Skin of body (tissue), 2 donors: Measurements from ENCODE around the gene AQP11. TPM values are rescaled to one million over a fixed set of nuclear protein-coding genes. Genes with fewer than 3 reads are reported as not detected.
"Not testable (repeated sequence)": the region's sequence is repeated elsewhere in the genome, so short reads cannot be mapped to it uniquely, and the experiment has no call there.

ENCODE experiments used
- DNase-seq: peaks from one replicate; lab custom pipeline; 2025; lab: John Stamatoyannopoulos, UW
- total RNA-seq: library from RNA; depleted of rRNA; stranded (reverse); fragments of >200 nt; gene quantifications from one replicate; pipeline ENCODE4 v1.2.3, GENCODE V29; 2014

AQP11 gene
- total RNA-seq, 1 donor from 2014 or later = 1.1 TPM

- DNase-seq = no peak
These were observed 3.0 kb downstream of the AQP11 start for GRCh38 chr11:77592727-77593126.

DNA sequence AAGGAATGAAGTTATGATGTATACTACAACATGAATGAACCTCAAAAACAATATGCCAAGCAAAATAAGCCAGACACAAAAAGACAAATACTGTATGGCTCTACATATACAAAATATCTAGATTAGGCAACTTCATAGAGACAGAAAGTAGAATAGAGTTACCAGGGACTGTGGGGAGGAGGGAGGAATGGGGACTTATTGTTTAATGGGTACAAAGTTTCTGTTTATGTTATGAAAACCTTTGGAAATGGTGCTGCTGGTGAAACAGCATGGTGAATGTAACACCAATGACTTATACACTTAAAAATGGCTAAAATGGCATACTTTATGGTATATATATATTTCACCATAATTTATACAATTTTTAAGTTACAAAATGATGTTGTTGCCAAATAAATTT is 4.1 kb downstream of the AQP11 start:
- no peak for DNase-seq

DNA sequence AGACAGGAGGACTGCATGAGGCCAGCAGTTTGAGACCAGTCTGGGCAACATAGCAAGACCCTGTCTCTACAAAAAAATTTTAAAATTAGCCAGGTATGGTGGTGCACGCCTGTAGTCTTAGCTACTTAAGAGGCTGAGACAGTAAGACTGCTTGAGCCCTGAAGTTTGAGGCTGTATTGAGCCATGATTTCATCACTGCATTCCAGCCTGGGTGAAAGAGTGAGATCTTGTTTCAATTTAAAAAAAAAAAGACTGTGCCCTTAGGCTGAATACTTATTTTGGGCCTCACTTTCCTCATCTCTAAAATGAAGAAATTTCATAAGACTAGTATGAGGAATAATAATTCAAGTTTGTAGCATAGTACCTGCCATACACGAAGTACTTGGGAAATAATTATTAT is 6.9 kb downstream of the AQP11 start:
- no peak for DNase-seq

DNA sequence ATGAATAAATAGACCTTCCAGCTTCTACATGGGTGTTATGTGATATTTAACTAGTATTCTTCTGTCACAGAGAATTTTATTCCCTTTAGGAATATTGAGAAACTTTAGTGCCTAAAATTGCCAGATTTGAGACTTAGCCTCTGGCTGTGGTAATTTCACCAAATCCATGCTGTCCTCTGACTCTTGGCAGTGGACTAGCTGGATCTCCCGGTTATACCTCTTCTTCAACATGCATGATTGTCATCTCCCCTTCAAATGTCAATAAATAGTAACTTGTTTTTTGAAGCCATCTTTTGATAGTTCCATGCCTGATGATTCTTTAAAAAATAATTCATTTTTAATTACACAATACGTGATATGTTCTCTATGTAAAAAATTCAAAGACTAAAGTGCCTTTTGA is 8.4 kb downstream of the AQP11 start:
- DNase-seq = no peak

GRCh38 chr11:77602381-77603088 is 12.8 kb downstream of the AQP11 start:
- DNase-seq = peak; percentile 15

DNA sequence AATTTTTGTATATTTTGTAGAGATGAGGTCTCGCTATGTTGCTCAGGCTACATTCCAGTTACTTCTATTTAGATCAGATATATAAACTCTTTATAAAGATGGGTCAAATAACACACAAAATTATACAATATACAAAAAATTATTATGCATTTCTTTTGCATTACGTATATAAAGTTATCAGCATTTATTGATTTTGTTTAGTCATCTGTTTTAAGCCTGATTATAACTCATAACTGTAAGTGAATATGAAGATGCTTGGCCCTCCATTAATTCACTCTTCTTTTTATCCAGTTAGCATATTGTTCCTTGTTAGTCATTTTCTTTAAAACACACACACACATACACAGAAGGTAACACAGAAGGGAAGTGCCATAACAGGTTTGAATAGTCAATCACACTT is 14.5 kb downstream of the AQP11 start:
- DNase-seq = no peak

GRCh38 chr11:77609234-77609633 is 19.5 kb downstream of the AQP11 start:
- no peak for DNase-seq

GRCh38 chr11:77611921-77612320 is 22.2 kb downstream of the AQP11 start:
- DNase-seq = no peak

- peak; percentile 8 for DNase-seq
These were observed 28.1 kb downstream of the AQP11 start for GRCh38 chr11:77617892-77618291.

GRCh38 chr11:77619576-77620198 is 29.9 kb downstream of the AQP11 start:
- DNase-seq = no peak

- DNase-seq = no peak
These were observed 40.5 kb downstream of the AQP11 start for GRCh38 chr11:77630157-77630710.

DNA sequence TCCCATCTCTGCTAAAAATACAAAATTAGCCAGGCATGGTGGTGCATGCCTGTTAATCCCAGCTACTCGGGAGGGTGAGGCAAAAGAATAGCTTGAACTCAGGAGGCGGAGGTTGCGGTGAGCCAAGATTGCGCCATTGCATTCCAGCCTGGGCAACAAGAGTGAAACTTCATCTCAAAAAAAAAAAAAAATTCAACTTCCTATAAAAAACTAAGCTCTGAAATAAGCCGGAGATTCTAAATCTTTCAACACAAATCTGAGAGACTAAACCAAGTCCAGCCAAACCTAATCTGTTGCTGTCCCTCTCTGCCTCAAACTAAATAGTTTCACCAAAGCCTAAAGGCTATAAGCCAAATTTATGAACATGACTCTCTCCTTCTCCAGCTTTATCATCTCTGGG is 44.2 kb downstream of the AQP11 start:
- not testable (repeated sequence) for DNase-seq

- DNase-seq = no peak
These were observed 47.1 kb downstream of the AQP11 start for GRCh38 chr11:77636731-77637344.

DNA sequence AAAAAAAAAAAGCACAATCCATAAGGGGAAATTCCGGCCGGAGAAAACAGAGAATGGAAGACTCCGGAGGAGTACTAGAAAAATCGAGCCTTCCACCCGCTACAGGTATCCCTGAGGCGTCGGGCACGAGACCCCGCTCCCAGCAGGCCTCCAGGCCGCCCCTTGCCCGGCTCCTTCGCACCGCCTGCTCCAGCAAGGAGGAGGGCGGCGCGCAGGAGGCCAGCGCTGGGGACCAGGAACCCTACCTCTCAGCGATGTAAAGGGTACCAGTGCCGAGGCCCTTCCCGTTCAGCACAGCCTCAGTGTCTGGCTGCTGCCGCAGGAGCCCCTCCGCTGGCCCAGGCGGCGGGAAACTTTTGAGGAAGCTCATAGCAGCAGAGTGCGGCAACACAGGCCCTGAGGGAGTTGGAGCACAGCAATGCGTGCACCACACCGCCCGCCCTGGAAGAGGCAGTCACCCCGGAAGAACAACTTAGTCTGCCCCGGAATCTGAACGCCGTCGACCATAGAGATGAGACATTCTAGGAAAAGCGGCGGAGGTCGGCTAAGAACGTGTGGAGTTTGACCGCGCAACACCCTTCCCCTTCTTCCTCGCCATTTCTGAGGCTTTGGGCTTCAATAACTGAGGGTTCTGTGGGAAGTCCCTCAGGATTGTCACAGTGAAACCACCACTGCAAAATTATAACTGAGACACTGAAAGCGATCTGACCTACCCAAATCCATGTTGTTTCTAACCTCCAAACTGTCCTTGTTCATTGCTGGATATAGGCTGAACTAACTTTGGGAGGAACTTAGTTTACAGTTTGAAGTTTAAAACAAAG is 47.8 kb downstream of the AQP11 start, which contains the start of gene CLNS1A:
Gene CLNS1A, minus strand, starts transcription at position 450 of the 821 bp plus-strand sequence. Its CDS starts 80 bp downstream, at position 370.
- peak; percentile 81 for DNase-seq

DNA sequence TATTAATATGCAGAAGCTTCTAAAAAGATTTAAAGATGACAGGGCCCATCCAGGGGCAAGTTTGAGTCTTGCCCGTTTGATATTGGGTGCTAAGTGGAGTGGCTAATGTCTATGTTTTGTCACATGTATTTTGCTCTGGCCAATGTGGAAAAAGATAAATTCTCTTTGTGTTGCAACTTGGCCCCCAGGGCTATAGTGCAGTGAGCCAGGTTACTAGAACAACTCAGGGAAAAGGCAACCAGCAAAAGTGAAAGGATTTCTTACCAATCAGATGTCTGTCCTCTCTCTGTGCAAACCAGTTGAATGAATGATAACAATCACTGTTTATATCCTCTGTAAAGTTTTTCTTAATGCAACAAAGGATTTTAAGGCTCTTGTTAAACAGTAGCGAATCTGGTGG is 52.5 kb downstream of the AQP11 start:
- no peak for DNase-seq

GRCh38 chr11:77644887-77645286 is 55.1 kb downstream of the AQP11 start:
- DNase-seq = no peak

- no peak for DNase-seq
These were observed 58.0 kb downstream of the AQP11 start for GRCh38 chr11:77647654-77648305.

DNA sequence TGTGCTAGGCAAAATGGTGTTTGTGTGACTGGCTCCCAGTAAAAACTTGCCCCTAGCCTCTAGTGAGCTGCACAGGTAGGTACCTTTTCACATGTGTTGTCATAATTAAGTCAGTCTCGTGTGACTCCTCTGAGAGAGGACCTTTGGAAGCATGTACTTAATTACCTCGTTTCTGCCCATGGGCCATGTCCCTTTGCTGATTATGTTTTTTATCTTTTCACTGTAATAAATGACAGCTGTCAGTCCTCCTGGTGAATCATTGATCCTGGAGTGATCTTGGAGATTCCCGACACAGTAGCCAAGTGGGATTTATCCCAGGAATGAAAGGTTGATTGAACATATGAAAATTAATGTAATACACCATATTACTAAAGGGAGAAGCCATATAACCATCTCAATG is 60.4 kb downstream of the AQP11 start:
- no peak for DNase-seq

DNA sequence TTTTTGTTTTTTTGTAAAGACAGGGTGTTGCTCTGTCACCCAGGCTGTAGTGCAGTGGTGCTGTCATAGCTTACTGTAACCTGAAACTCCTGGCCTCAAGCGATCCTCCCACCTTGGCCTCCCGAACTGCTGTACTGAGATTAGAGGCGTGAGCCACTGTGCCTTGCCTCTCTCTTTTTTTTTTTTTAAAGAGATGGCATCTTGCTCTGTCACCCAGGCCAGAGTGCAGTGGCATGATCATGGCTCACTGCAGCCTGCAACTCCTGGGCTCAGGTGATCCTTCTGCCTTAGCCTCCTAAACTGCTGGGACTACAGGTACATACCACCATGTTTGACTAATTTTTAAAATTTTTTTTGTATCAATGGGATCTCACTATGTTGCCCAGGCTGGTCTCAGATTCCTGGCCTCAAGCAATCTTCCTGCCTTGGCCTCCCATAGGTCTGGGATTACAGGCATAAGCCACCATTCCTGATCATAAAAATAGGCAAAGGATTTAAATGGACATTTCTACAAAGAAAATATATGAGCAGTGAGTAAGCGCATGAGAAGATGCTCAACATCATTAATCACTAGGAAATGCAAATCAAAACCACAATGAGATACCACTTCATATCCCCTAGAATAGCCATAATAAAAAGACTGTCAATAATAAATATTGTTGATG is 65.1 kb downstream of the AQP11 start:
- DNase-seq = no peak

GRCh38 chr11:77656362-77656761 is 66.6 kb downstream of the AQP11 start:
- DNase-seq = no peak
